Astrocyte of the spinal cord (primary cell): ENCODE results near the gene UGT1A6.

Experiments used
- DNase-seq: peaks from one replicate; pipeline ENCODE4 v3.0.0; 2011; ENCODE audit warnings: low read depth, low spot score
- H3K4me3 ChIP-seq: 2 replicates; pipeline ENCODE4 v1.5.1; 2011; ENCODE audit warnings: low read depth, mild to moderate bottlenecking, low read length, moderate library complexity
- in situ Hi-C: cut with HindIII; loops from 2 replicates; pipeline ENCODE4 v1.10.0; 2017; ENCODE audit warnings: low sequenced_read_pairs
- TF ChIP-seq, protein P1 (sequence below): IDR thresholded peaks from 2 replicates; pipeline ENCODE4 v1.5.1; 2012; ENCODE audit warnings: low read depth, mild to moderate bottlenecking, low read length, inconsistent platforms

Gene UGT1A6

DNA sequence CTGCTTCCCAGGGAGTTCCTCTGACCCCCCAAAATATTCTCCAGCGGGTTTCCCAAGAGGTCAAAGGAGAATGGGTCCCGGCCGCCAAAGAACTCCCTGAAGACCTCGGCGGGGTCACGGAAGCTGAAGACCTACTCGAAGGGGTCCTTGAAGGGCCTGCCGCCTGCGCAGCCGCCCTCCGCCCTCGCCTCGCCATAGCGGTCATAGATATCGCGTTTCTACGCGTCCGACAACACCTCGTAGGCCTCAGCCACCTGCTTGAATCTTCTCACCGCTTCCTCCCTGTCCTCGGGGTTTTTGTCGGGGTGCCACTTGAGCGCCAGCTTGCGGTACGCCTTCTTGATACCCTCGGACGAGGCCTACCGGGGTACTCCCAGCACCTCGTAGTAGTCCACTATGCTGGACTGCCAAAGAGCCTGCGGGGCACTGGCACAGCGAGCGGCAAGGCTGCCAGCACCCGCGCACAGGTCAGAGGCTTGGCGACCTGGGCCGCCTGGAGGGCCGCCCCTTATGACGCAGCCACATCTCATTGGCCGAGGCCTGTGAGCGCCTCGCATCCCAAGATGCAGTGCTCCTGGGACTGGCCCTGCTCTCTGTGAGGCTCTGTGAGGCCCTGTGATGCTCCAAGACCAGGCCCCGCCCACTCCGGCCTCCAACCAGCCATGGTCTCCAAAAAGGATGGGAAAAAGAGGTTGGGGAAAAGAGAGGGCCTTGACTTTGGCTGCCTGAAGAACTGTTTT is 62.4 kb downstream of the UGT1A6 start:
- no peak for DNase-seq
- no peak overlapping the region for H3K4me3 ChIP-seq
- in situ Hi-C loops = no loop called here
- TF ChIP-seq, protein P1, sequence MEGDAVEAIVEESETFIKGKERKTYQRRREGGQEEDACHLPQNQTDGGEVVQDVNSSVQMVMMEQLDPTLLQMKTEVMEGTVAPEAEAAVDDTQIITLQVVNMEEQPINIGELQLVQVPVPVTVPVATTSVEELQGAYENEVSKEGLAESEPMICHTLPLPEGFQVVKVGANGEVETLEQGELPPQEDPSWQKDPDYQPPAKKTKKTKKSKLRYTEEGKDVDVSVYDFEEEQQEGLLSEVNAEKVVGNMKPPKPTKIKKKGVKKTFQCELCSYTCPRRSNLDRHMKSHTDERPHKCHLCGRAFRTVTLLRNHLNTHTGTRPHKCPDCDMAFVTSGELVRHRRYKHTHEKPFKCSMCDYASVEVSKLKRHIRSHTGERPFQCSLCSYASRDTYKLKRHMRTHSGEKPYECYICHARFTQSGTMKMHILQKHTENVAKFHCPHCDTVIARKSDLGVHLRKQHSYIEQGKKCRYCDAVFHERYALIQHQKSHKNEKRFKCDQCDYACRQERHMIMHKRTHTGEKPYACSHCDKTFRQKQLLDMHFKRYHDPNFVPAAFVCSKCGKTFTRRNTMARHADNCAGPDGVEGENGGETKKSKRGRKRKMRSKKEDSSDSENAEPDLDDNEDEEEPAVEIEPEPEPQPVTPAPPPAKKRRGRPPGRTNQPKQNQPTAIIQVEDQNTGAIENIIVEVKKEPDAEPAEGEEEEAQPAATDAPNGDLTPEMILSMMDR = no peak

DNA sequence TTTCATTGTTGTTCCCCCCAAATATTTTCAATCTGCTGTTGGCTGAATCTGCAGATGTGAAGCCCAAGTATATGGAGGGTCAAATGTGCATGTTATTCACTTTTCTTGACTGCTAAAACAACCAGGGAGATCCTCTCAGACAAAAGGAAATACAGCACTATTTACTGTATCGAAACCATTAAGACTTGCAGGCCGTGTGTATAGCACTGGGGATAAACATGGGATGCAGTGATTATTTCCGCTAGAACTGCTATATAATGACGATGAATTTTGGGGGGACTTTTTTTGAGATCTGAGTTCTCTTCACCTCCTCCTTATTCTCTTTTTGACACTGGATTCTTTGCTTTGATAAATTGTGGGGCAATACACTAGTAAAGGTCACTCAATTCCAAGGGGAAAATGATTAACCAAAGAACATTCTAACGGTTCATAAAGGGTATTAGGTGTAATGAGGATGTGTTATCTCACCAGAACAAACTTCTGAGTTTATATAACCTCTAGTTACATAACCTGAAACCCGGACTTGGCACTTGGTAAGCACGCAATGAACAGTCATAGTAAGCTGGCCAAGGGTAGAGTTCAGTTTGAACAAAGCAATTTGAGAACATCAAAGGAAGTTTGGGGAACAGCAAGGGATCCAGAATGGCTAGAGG is 63.9 kb downstream of the UGT1A6 start:
- no peak for DNase-seq
- H3K4me3 ChIP-seq = no peak overlapping the region
- TF ChIP-seq, protein P1 = no peak
- in situ Hi-C loops = no loop called here

DNA sequence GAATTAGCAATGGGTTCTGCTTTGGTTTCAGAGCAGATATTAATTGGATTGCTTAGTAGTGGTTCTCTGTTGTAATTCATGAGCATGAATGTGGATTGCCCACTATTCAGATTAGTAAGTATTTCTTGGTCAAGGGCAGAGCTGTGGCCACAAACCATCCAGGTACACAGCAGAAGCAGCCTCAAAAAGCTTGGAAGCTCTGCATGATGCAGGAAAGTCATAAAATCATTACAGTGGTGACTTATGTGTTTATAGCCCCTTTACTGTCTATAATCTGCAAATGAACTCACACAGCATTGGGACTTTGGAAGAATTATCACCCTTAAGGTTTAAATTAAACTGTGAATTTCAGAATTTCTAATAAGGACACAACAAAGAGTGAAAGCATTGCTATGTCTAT is 65.5 kb downstream of the UGT1A6 start:
- TF ChIP-seq, protein P1 = no peak

DNA sequence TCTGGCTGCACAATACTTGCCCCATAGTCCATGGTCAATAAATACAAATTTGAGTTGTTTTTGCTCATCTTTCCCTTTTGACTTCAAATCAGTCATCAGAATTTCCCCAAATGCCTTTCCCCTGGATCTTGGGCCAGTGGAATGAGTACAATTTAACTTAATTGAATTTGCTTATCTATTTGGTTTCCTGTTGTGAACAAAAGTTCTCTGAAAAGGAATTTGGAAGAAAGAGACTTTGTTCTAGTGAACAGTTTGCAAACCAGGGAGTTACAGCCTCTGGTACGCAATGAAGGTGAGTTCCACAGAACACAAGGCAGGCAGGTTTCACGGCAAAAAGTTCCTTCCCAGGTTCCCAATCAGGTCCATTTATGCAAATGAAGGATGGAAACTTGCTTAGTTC is 66.2 kb downstream of the UGT1A6 start:
- TF ChIP-seq, protein P1 = no peak
- H3K4me3 ChIP-seq = no peak overlapping the region
- in situ Hi-C loops = no loop called here
- DNase-seq = no peak

More for the DNA sequence above, 65.5 kb downstream of the UGT1A6 start:
- DNase-seq = no peak
- H3K4me3 ChIP-seq = no peak overlapping the region
- in situ Hi-C loops = no loop called here

DNA sequence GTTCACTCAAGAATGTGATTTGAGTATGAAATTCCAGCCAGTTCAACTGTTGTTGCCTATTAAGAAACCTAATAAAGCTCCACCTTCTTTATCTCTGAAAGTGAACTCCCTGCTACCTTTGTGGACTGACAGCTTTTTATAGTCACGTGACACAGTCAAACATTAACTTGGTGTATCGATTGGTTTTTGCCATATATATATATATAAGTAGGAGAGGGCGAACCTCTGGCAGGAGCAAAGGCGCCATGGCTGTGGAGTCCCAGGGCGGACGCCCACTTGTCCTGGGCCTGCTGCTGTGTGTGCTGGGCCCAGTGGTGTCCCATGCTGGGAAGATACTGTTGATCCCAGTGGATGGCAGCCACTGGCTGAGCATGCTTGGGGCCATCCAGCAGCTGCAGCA is 67.4 kb downstream of the UGT1A6 start, which contains the start of gene UGT1A1:
Gene UGT1A1, plus strand, starts transcription at position 228 of the 400 bp plus-strand sequence. Its CDS starts 18 bp downstream, at position 246.
- no peak within 1 kb of the TSS for H3K4me3 ChIP-seq
- DNase-seq = no peak
- TF ChIP-seq, protein P1 = no peak
- in situ Hi-C loops = no loop called here

DNA sequence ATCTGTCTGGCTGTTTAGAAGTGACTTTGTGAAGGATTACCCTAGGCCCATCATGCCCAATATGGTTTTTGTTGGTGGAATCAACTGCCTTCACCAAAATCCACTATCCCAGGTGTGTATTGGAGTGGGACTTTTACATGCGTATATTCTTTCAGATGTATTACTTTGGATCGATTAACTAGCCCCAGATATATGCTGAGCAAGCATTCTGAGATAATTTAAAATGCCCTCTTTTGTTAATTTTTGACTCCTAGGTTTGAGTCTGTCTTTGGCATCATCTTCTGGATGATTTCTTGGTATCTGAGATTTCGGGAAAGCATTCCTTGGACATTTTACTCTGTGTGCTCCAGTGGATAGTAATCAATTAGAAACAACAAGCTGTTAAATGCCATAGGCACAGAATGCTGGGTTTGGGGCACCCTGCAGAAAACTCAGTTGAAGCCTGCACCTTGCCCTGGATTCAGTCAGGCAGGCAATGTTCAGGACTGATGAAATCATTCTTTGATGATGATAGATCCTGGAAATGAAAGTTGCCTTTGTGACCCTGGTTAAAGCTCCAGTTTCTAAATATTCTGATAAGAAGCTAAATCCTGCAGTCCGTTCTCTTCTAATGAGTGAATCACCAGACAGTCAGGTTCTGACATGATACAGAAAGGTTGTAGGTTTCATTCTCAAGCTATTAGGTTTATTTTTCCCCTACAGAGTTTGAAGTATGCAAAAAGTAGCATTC is 68.5 kb downstream of the UGT1A6 start:
- H3K4me3 ChIP-seq = no peak overlapping the region
- in situ Hi-C loops = no loop called here
- no peak for DNase-seq
- TF ChIP-seq, protein P1 = no peak
